OCI-LY7 (cell line): Measurements from ENCODE around the gene ACACB. TPM values are rescaled to one million over a fixed set of nuclear protein-coding genes. Genes with fewer than 3 reads are reported as not detected.

Experiments
- BruUV-seq: library from RNA; stranded (reverse); fragments of 400-500 nt; replicated peaks from 2 replicates; lab custom pipeline; 2021; lab: Mats Ljungman, UMichigan
- CTCF ChIA-PET: fragments of 300-600 bp; sonication (Branson Sonifier 250); formaldehyde crosslinking; loops from one replicate; lab custom pipeline; 2022; ENCODE audit warnings: antibody characterized with exemption; ENCODE audit not compliant: unreplicated experiment; lab: Charles Lee
- POLR2A ChIA-PET: fragments of 300-600 bp; sonication (Branson Sonifier 250); formaldehyde crosslinking; loops from one replicate; lab custom pipeline; 2022; ENCODE audit warnings: antibody characterized with exemption; lab: Charles Lee
- DNase-seq: peaks from one replicate; pipeline ENCODE4 v3.0.0-alpha.2; 2015; ENCODE audit warnings: low spot score
- H2AFZ ChIP-seq: fragments of 200-600 bp; sonication (generic), shearing (Covaris generic); 2 replicates; pipeline ENCODE4 v1.6.1; 2014; ENCODE audit warnings: mild to moderate bottlenecking, antibody characterized with exemption, low read length, moderate library complexity
- H3K27ac ChIP-seq: fragments of 200-600 bp; sonication (generic); 2 replicates; pipeline ENCODE4 v1.5.1; 2014; ENCODE audit warnings: mixed run types, low read depth, mild to moderate bottlenecking, moderate library complexity, low read length, inconsistent platforms; ENCODE audit not compliant: poor library complexity, severe bottlenecking
- H3K36me3 ChIP-seq: fragments of 200-600 bp; sonication (generic); 2 replicates; pipeline ENCODE4 v1.6.1; 2014; ENCODE audit warnings: mild to moderate bottlenecking, antibody characterized with exemption, low read length, moderate library complexity, mixed read lengths; ENCODE audit not compliant: insufficient read depth
- H3K4me1 ChIP-seq: fragments of 200-600 bp; sonication (generic); 2 replicates; pipeline ENCODE4 v1.5.1; 2014; ENCODE audit warnings: mild to moderate bottlenecking, low read length; ENCODE audit not compliant: insufficient read depth, poor library complexity, severe bottlenecking
- H3K4me2 ChIP-seq: fragments of 200-600 bp; sonication (generic); 2 replicates; pipeline ENCODE4 v1.6.1; 2014; ENCODE audit warnings: mild to moderate bottlenecking, low read length
- H3K4me3 ChIP-seq: fragments of 200-600 bp; sonication (generic); 2 replicates; pipeline ENCODE4 v1.5.1; 2014; ENCODE audit warnings: mild to moderate bottlenecking, low read depth, low read length; ENCODE audit not compliant: poor library complexity, severe bottlenecking
- H3K79me2 ChIP-seq: fragments of 200-600 bp; sonication (generic); 2 replicates; pipeline ENCODE4 v1.6.1; 2016; ENCODE audit warnings: low read depth, mild to moderate bottlenecking, low read length, moderate library complexity, mixed read lengths; ENCODE audit not compliant: insufficient read depth
- H3K9me2 ChIP-seq: fragments of 200-600 bp; sonication (generic); 2 replicates; pipeline ENCODE4 v1.6.1; 2016; ENCODE audit warnings: mild to moderate bottlenecking, low read length, mixed read lengths; ENCODE audit not compliant: insufficient read depth
- H3K9me3 ChIP-seq: fragments of 200-600 bp; sonication (generic); 2 replicates; pipeline ENCODE4 v1.6.1; 2014; ENCODE audit warnings: mild to moderate bottlenecking, mixed run types, low read length, mixed read lengths
- H4K20me1 ChIP-seq: fragments of 200-600 bp; sonication (generic); 2 replicates; pipeline ENCODE4 v1.6.1; 2014; ENCODE audit warnings: mild to moderate bottlenecking, antibody characterized with exemption, low read length, moderate library complexity, mixed read lengths; ENCODE audit not compliant: insufficient read depth
- EZH2phosphoT487 ChIP-seq: fragments of 200-600 bp; sonication (generic); IDR thresholded peaks from 2 replicates; pipeline ENCODE4 v1.6.1; 2018; ENCODE audit warnings: low read depth, borderline replicate concordance, mild to moderate bottlenecking, mixed run types, antibody characterized with exemption, low read length, moderate library complexity, mixed read lengths
- intact Hi-C: fragments of 100-400 bp; cut with micrococcal nuclease; formaldehyde crosslinking; loops from one replicate; pipeline ENCODE4 v1.10.0; 2022; ENCODE audit not compliant: unreplicated experiment
- total RNA-seq, 2 experiments: library from RNA; depleted of rRNA in 1 of 2; stranded (reverse); fragments of >200 nt in 1 of 2; shearing (Covaris generic) in 1 of 2; gene quantifications; 2 replicates each; pipeline ENCODE4 v1.2.3, GENCODE V29; 2014 to 2022
- TF ChIP-seq, protein P1 (sequence below): fragments of 200-600 bp; sonication (generic); conservative IDR thresholded peaks from 2 replicates; pipeline ENCODE4 v1.5.1; 2014; ENCODE audit warnings: mild to moderate bottlenecking, antibody characterized with exemption, low read length, moderate library complexity, mixed read lengths

The ACACB gene
- total RNA-seq, 2 experiments from 2014 or later: 19.7 to 45.1 TPM

DNA sequence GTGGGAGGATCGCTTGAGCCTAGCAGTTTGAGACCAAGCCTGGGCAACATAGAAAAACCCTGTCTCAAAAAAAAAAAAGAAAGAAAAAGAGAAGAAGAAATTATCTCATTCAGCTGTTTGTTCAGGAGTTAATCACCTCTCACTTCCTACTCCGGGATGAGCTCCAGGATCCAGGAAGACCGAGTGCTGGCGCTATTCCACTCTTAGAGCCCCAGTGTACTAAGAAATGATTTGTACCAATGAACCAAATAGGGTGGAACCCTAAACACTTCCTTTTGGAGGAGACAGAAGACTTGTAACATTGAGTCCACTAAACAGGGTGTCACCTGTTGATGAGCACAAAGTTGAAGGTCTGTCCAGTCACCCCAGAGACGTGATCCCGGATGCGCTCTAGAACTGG is 26.7 kb upstream of the ACACB start:
- Histone ChIP-seq H3K9me3 (no peaks in the 10 kb centered on the region), H4K20me1 (peaks cover 11% of the 10 kb centered on the region; the same call in 1 of the 2 replicates), H3K4me3 (peak overlapping the region; percentile 84), H3K4me1 (peaks cover 57% of the 10 kb centered on the region), H3K27ac (peak overlapping the region; percentile 8), H2AFZ (no peak overlapping the region), H3K9me2 (no peaks in the 10 kb centered on the region), H3K79me2 (peaks cover 43% of the 10 kb centered on the region), H3K36me3 (peaks cover 80% of the 10 kb centered on the region), H3K4me2 (peak overlapping the region; percentile 89)
- intact Hi-C loops: loop anchor here (5.0 to 10.0 kb wide), 2 partner anchors 122 to 455 kb away; partner anchors contain the start of gene SELPLG
- ChIA-PET POLR2A (interaction anchor here (0.7 to 4.4 kb wide), 3 partner anchors 28 to 929 kb away, joined by 3 to 20 read pairs (median 3); no protein-coding TSS in a partner anchor), CTCF (no interaction called here)
- TF ChIP-seq, protein P1, sequence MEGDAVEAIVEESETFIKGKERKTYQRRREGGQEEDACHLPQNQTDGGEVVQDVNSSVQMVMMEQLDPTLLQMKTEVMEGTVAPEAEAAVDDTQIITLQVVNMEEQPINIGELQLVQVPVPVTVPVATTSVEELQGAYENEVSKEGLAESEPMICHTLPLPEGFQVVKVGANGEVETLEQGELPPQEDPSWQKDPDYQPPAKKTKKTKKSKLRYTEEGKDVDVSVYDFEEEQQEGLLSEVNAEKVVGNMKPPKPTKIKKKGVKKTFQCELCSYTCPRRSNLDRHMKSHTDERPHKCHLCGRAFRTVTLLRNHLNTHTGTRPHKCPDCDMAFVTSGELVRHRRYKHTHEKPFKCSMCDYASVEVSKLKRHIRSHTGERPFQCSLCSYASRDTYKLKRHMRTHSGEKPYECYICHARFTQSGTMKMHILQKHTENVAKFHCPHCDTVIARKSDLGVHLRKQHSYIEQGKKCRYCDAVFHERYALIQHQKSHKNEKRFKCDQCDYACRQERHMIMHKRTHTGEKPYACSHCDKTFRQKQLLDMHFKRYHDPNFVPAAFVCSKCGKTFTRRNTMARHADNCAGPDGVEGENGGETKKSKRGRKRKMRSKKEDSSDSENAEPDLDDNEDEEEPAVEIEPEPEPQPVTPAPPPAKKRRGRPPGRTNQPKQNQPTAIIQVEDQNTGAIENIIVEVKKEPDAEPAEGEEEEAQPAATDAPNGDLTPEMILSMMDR: no peak
- no peak for TF ChIP-seq EZH2phosphoT487
- no peak for DNase-seq
- no TSS peak for BruUV-seq

DNA sequence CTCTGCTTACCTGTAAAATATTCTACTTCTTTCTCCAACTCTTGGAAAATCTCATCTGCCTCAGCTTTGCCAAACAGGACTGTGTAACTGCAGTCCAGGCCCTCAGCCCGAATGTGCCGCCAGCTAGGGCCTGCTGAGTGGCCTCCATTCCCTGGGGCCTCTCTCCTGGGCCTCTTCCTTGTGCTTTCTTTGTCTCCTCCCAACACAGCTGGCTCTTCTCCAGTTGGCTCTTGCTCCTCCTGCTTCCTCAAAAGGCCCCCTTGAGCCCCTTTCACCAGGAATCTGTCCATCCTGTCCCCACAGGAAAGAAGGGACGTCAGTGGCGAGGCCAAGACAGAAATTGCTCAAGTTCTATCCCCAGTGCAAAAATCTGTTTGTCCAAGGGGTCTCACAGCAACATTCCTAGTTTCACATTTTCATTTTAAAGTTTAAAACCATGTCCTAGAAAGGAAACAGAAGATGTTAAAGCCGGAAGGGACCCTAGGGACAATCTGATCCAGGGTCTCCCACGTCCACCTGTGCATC is 23.8 kb upstream of the ACACB start:
- H3K4me3 ChIP-seq: peak overlapping the region; percentile 84
- peaks cover 43% of the 10 kb centered on the region for H3K79me2 ChIP-seq
- H4K20me1 ChIP-seq: peaks cover 11% of the 10 kb centered on the region; the same call in 1 of the 2 replicates
- no peak for TF ChIP-seq EZH2phosphoT487
- TF ChIP-seq, protein P1: no peak
- H3K9me3 ChIP-seq: no peaks in the 10 kb centered on the region
- H3K4me2 ChIP-seq: peak overlapping the region; percentile 89
- peak overlapping the region; percentile 63 for H3K27ac ChIP-seq
- intact Hi-C loops: loop anchor here (1.0 to 10.0 kb wide), 9 partner anchors 30 to 530 kb away; partner anchors contain the start of genes ISCU, SELPLG and USP30
- CTCF ChIA-PET: interaction anchor here (1.0 to 1.6 kb wide), 2 partner anchors 31 to 208 kb away, joined by 3 read pairs; no protein-coding TSS in a partner anchor
- POLR2A ChIA-PET: interaction anchor here (0.6 to 2.7 kb wide), 5 partner anchors 20 to 248 kb away, joined by 3 to 13 read pairs (median 6); no protein-coding TSS in a partner anchor
- H3K4me1 ChIP-seq: peaks cover 69% of the 10 kb centered on the region
- H3K36me3 ChIP-seq: peaks cover 51% of the 10 kb centered on the region
- DNase-seq: peak; percentile 30
- H2AFZ ChIP-seq: peak overlapping the region; percentile 36; the same call in 1 of the 2 replicates
- H3K9me2 ChIP-seq: no peaks in the 10 kb centered on the region
- no TSS peak for BruUV-seq
